Heart right ventricle (tissue), 16 donors: Measurements from ENCODE around the gene KIF22. TPM values are rescaled to one million over a fixed set of nuclear protein-coding genes. Genes with fewer than 3 reads are reported as not detected.

ENCODE experiments used
- ATAC-seq, 8 donors: fragments of 200-7000 bp; cut with Tn5 transposase; one replicate each; pipeline ENCODE4 v1.9.1; 2020; ENCODE audit warnings: mild to moderate bottlenecking in 8 of 8, moderate library complexity in 8 of 8, moderate number of reproducible peaks in 1 of 8
- DNase-seq, 2 donors: peaks; one replicate each; pipeline ENCODE4 v3.0.0-alpha.2; 2020
- H3K27ac ChIP-seq, 10 donors: fragments of 200-600 bp; sonication (generic) in 2 of 10; one replicate each; pipeline versions ENCODE4 v1.5.0 to v1.8.0; 2020 to 2022; ENCODE audit warnings: mild to moderate bottlenecking in 3 of 10
- H3K27me3 ChIP-seq, 7 donors: fragments of 200-600 bp; one replicate each; pipeline ENCODE4 v1.8.0; 2021 to 2022; ENCODE audit warnings: mild to moderate bottlenecking in 2 of 7
- H3K36me3 ChIP-seq, 9 donors: fragments of 200-600 bp; sonication (generic) in 1 of 9; one replicate each; pipeline versions ENCODE4 v1.5.0 to v1.8.0; 2020 to 2022; ENCODE audit warnings: mild to moderate bottlenecking in 2 of 9
- H3K4me1 ChIP-seq, 9 donors: fragments of 200-600 bp; sonication (generic) in 1 of 9; one replicate each; pipeline versions ENCODE4 v1.5.0 to v1.8.0; 2020 to 2022; ENCODE audit warnings: mild to moderate bottlenecking in 4 of 9
- H3K4me3 ChIP-seq, 10 donors: fragments of 200-600 bp; sonication (generic) in 2 of 10; one replicate each; pipeline versions ENCODE4 v1.5.0 to v1.8.0; 2020 to 2022; ENCODE audit warnings: mild to moderate bottlenecking in 7 of 10, moderate library complexity in 2 of 10
- H3K9me3 ChIP-seq, 11 donors: fragments of 200-600 bp in 10 of 11; sonication (generic) in 2 of 11; one replicate each; pipeline versions ENCODE4 v1.5.0 to v1.8.0; 2013 to 2022; ENCODE audit warnings: mild to moderate bottlenecking in 2 of 11, control low read depth in 1 of 11, moderate library complexity in 1 of 11
- WGBS, 2 donors: extraction: QIAGEN DNeasy Blood & Tissue Kit; methylation state at CpG; one replicate each; pipeline ENCODE4 v1.1.7; 2013; ENCODE audit warnings: inconsistent platforms in 1 of 2; 5-methylcytosine and 5-hydroxymethylcytosine counted together
- intact Hi-C, 10 donors: fragments of 100-400 bp; cut with DNase I; formaldehyde crosslinking; loops; one replicate each; pipeline versions ENCODE4 v1.11.1 to v1.14.2; 2022
- long read RNA-seq, 3 donors: library from polyadenylated mRNA; unstranded; transcript quantifications; one replicate each; pipeline ENCODE4 v2.0.0, GENCODE V29; 2020 to 2021
- polyA plus RNA-seq, 2 donors: library from polyadenylated mRNA; stranded (reverse); fragments of 200-250 nt; gene quantifications; one replicate each; pipeline ENCODE4 v1.2.3, GENCODE V29; 2013
- total RNA-seq, 10 donors: library from RNA; stranded (reverse); fragmentation: NEBNext Ultra II Directional in 3 of 10; extraction: Animal tissue kit (Norgen Biotek cat#: 25700) in 3 of 10; gene quantifications; one replicate each; pipeline versions ENCODE4 v1.2.1 to v1.2.4, GENCODE V29; 2021 to 2023
- TF ChIP-seq, protein P1 (sequence below), 9 donors: fragments of 200-600 bp; sonication (generic) in 2 of 9; IDR thresholded peaks; one replicate each; pipeline versions ENCODE4 v1.5.0 to v1.8.0; 2021 to 2022; ENCODE audit warnings: antibody characterized with exemption in 9 of 9, mild to moderate bottlenecking in 5 of 9, moderate library complexity in 1 of 9
- donor health status: Arrhythmogenic right ventricular cardiomyopathy.
- donor health status: ischemic (EF 13 %, LVEDD 7.1; RV severe dilation, severe dysfunction).
- donor health status: healthy with polysubstance abuse.
- donor health status: DM: no; HTN: yes; CAD: no.
- donor health status: DM: no; HTN: no; CAD: no.
- donor health status: ischemic (EF 25% LVEDD 6.9; RV normal size, moderate dysfunction).
- donor health status: ischemic (EF 25% LVEDD 5.7; RV mildly dilated, moderate dysfunction).
- donor health status: healthy.
- donor health status: DM: yes; HTN: yes; CAD: no.
- donor health status: Ischemic cardiomyopathy.
- donor health status: ischemic (EF 35%, LVEDD 5.7; RV mildly dilated, moderate dysfunction).
- donor health status: nonischemic (EF 11% LVEDD 7.7; RV severe dilation, severe dysfunction).
- donor health status: DM: yes; HTN: yes; CAD: no.
- donor health status: PGD.
- donor health status: ischemic (EF 29% LVEDD 5.4; RV normal size, mild dysfunction).
- donor health status: nonischemic (EF 23%, LVEDD 6.1; RV moderate dilation, normal function).

The KIF22 gene
- total RNA-seq (10 to 100 TPM; 28.6 to 48.2 (median 38.6) TPM), polyA plus RNA-seq (100 to 1,000 TPM in 1 of 2 donors, 10 to 100 TPM in 1; 16.3 to 136 TPM)
- long read RNA-seq, donor 1, transcript KIF22-201 (14 exons, 2,113 nt): major isoform, 7 of 135 reads
- long read RNA-seq, donor 1, partial matches to known transcripts: 123 of 135 reads
- long read RNA-seq, donor 1, other reads (novel, unspliced or antisense): 5 of 135 reads
- long read RNA-seq, donor 2, transcript KIF22-201 (14 exons, 2,113 nt): major isoform, 6 of 217 reads
- long read RNA-seq, donor 2, partial matches to known transcripts: 203 of 217 reads
- long read RNA-seq, donor 2, other reads (novel, unspliced or antisense): 8 of 217 reads
- long read RNA-seq, donor 3, transcript KIF22-201 (14 exons, 2,113 nt): major isoform, 15 of 20 reads
- long read RNA-seq, donor 3, partial matches to known transcripts: 3 of 20 reads
- long read RNA-seq, donor 3, other reads (novel, unspliced or antisense): 2 of 20 reads

DNA sequence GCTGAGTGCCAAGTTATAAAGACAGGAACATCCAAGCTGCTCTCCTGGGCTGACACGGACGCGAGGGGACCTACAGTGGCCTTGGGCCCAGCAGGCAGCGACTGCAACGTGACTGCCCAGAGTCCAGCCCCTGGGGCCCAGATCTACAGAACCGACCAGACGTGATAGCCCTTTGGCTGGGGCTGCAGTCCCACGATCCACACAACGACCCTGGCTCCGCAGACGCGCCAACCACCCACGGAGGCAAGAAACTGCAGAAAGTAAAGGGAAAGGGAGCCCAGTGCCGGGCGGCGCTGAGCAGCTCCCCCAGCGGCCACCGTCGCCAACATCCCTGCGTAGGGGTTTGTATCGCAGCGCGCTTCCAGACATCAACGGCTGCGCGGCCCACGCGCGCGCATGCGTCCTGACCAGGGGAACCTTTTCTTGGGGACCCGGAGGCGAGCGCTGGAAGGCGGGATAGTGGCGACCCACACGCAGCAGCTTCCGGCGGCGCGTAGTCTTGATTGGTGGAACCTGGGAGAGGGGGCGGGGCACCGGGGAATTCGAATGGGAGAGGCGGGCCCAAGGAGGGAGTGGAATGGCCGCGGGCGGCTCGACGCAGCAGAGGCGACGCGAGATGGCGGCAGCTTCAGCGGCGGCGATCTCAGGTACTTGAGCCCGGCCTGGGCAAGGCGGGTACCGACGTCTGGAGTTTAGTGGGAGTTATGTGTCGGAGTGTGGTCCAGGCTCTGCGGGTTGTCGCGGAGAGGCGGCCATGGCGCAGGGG is at the start of gene KIF22:
KIF22 (plus strand) TSS at position 569 of the 766 bp plus-strand sequence; CDS start at position 578, 9 bp downstream.
- Histone ChIP-seq H3K9me3 (no peaks in the 10 kb centered on the region), H3K27ac (peak within 1 kb of the TSS; percentile 55 to 97 (median 90)), H3K4me3 (peak within 1 kb of the TSS; percentile 56 to 98 (median 83)), H3K27me3 (no peaks in the 10 kb centered on the region), H3K4me1 (peaks cover 10 to 31% (median 24%) of the 10 kb centered on the region in 9 donors), H3K36me3 (no peaks in the 10 kb centered on the region)
- DNase-seq (peak; percentile 99 to 100), ATAC-seq (peak; percentile 99 to 100 (median 99))
- intact Hi-C loops: loop anchor here in 3 of 10 donors (1.0 to 2.0 kb wide), 3 partner anchors 14 to 26 kb away; partner anchors contain the start of gene PAGR1 (in 1 of the 3)
- WGBS, 2 donors: 0% methylated on average over 67 of the region's 67 CpGs
- TF ChIP-seq, protein P1, sequence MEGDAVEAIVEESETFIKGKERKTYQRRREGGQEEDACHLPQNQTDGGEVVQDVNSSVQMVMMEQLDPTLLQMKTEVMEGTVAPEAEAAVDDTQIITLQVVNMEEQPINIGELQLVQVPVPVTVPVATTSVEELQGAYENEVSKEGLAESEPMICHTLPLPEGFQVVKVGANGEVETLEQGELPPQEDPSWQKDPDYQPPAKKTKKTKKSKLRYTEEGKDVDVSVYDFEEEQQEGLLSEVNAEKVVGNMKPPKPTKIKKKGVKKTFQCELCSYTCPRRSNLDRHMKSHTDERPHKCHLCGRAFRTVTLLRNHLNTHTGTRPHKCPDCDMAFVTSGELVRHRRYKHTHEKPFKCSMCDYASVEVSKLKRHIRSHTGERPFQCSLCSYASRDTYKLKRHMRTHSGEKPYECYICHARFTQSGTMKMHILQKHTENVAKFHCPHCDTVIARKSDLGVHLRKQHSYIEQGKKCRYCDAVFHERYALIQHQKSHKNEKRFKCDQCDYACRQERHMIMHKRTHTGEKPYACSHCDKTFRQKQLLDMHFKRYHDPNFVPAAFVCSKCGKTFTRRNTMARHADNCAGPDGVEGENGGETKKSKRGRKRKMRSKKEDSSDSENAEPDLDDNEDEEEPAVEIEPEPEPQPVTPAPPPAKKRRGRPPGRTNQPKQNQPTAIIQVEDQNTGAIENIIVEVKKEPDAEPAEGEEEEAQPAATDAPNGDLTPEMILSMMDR (IDR thresholded peaks at IDR 0.05): peak; percentile 40 to 89 (median 77)

DNA sequence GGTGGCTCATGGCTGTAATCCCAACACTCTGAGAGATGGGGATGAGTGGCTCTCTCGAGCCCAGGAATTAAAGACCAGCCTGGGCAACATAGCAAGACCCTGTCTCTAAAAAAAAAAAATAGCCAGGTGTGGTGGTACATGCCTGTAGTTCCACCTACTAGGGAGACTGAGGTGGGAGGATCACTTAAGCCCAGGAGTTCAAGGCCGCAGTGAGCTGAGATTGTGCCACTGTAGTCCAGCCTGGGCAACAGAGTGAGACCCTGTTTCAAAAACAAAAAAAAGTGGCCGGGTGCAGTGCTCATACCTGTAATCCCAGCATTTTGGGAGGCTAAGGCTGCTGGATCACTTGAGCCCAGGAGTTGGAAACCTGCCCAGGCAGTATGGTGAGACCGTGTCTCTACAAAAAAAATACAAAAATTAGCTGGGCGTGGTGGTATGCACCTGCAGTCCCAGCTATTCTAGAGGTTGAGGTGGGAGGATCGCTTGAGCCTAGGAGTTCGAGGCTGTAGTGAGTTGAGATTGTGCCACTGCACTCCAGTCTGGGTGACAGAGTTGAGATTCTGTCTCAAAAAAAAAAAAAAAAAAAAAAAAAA is 47.8 kb upstream of the KIF22 start:
- Histone ChIP-seq H3K27ac (no peak overlapping the region), H3K9me3 (peaks cover 0 to under 1% (median 0%) of the 10 kb centered on the region in 11 donors), H3K4me3 (no peak overlapping the region), H3K4me1 (peaks cover 0 to 54% (median 0%) of the 10 kb centered on the region in 9 donors), H3K27me3 (peaks cover 0 to 11% (median 0%) of the 10 kb centered on the region in 7 donors), H3K36me3 (peaks cover 0 to 13% (median 0%) of the 10 kb centered on the region in 9 donors)
- DNase-seq (no peak), ATAC-seq (no peak)
- WGBS, 2 donors: 81 to 88% methylated on average over 7 of the region's 7 CpGs
- TF ChIP-seq, protein P1 (IDR thresholded peaks at IDR 0.05): no peak
- intact Hi-C loops: no loop called here

DNA sequence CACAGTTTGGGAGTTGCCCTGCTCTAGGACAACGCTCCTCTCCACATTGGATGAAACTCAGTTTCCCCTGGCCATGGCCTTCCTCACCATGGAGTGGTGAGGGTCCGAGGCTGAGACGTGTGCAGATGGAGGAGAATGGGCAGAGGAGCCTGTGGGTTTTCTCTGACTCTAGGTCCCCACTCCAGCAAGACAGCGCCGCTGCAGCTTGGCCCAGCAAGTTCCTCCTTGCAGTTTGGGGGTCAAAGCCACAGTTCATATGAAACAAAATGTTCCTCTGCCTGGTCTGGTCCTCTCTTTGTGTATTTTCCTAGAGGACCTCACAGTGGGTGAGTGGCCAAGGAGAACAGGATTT is 47.1 kb upstream of the KIF22 start:
- peaks cover 0 to 13% (median 0%) of the 10 kb centered on the region in 9 donors for H3K36me3 ChIP-seq
- H3K27ac ChIP-seq: peak overlapping the region in 1 of 10 donors; percentile 93
- peaks cover 0 to 47% (median 0%) of the 10 kb centered on the region in 9 donors for H3K4me1 ChIP-seq
- 81 to 86% methylated on average over 5 of the region's 5 CpGs for WGBS, 2 donors
- DNase-seq: no peak
- no peak for ATAC-seq
- H3K27me3 ChIP-seq: peaks cover 0 to 11% (median 0%) of the 10 kb centered on the region in 7 donors
- peak overlapping the region in 1 of 10 donors; percentile 72 for H3K4me3 ChIP-seq
- peaks cover 0 to 6% (median 0%) of the 10 kb centered on the region in 11 donors for H3K9me3 ChIP-seq
- TF ChIP-seq, protein P1 (IDR thresholded peaks at IDR 0.05): no peak
- intact Hi-C loops: no loop called here
